NCI-H2029 (cell line): ENCODE data around the gene ST3GAL4.
"Not testable (repeated sequence)": the region's sequence is repeated elsewhere in the genome, so short reads cannot be mapped to it uniquely, and the experiment has no call there.

Source experiments
- DNase-seq: peaks from one replicate; lab custom pipeline; 2025; lab: John Stamatoyannopoulos, UW

Gene ST3GAL4

GRCh38 chr11:126387857-126388256 lies 32.4 kb downstream of the ST3GAL4 start:
- no peak for DNase-seq

- peak; percentile 15 for DNase-seq
Observed at GRCh38 chr11:126390272-126390867, 34.9 kb downstream of the ST3GAL4 start.

DNA sequence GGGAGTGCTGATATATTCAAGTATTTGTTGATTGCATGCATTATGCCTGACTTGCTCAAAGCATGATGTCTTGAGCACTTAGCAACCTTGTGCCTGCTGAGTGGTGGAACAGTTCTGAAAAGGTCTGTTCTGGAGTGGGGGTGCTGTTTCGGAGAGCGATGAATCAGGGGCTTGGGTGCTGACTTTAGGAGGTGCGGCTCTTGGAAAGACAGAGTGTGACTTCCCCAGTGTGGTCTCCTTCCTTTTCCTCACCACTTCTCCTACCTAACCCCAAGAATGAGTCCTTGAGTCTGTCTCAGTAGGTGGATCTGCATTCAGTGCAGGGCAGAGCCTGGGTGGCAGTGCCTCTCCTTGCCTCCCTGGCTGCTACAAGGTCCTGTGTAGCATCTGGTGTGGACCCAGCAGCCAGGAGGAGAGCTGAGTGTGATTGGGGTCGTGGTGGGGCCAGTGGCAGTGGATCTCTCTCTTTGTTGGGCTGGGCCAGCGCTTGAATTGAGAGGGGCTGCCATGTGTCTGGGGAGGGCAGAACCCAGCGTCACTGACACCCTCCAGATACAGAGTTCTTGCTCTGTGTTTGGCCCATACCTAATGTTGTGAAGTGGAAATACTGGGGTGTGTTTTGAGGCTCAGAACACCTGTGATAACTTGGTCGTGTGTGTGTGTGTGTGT lies 35.9 kb downstream of the ST3GAL4 start:
- no peak for DNase-seq

GRCh38 chr11:126391970-126392632 lies 36.6 kb downstream of the ST3GAL4 start:
- DNase-seq = no peak

DNA sequence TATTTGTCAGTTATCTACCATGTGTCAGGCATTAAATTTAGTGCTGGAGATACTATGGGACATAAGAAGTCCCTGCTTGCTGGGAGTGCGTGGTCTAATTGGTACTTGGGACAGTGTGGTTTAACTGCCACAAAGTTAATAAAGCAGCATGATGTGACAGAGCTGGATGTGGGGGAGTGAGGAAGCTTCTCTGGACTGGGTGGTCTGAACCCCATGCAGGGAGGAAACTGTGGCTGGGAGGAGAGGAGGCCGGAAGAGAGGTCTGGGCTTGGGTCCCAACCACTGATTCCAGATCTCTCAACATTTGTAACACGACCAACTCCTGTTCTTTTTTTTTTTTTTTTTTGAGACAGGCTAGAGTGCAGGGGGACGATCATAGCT lies 37.1 kb downstream of the ST3GAL4 start:
- no peak for DNase-seq

DNA sequence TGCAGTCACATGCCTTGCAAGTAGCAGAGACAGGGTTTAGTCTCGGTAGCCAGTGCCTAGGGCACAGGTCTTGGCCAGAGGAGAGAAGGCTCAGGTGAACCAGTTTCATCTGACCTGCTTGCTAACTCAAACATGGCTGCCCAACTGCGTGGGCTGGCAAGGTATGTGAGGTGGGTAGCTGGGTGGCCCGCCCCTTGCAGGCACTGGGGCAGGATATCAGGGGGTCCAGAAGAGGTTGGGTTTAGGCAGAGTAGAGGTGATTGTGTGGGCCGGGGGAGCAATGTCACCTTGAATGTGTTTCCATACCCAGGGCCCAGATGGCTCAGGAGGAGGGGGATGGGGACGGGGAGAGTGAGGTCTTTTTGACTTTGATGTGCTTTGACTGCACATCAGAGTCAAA lies 37.7 kb downstream of the ST3GAL4 start:
- no peak for DNase-seq

- DNase-seq = no peak
Observed at GRCh38 chr11:126394036-126394435, 38.5 kb downstream of the ST3GAL4 start.

DNA sequence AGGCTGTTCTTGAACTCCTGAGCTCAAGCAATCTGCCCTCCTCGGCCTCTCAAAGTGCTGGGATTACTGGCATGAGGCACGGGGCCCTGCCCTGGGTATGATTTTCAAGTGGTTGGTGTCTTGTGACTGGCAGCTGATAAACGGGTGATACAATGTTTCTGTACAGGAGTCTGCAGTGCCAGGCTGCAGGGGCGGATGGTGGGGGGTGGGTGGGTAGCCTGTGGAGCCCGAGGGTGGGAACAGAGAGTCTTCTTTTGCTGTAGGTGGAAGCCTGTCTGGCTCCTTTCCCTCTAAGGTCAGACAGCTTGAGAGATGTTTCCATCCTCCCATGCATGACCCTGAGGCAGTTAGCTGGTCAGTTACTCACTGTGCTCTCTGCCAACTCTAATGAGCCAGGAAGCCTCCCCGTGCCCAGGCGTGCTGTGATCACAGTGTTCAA lies 39.2 kb downstream of the ST3GAL4 start:
- not testable (repeated sequence) for DNase-seq

- not testable (repeated sequence) for DNase-seq
Observed at GRCh38 chr11:126395784-126396183, 40.3 kb downstream of the ST3GAL4 start.

- not testable (repeated sequence) for DNase-seq
Observed at GRCh38 chr11:126396266-126396665, 40.8 kb downstream of the ST3GAL4 start.

- DNase-seq = no peak
Observed at GRCh38 chr11:126396965-126397364, 41.5 kb downstream of the ST3GAL4 start.

GRCh38 chr11:126398296-126398695 lies 42.8 kb downstream of the ST3GAL4 start:
- no peak for DNase-seq

DNA sequence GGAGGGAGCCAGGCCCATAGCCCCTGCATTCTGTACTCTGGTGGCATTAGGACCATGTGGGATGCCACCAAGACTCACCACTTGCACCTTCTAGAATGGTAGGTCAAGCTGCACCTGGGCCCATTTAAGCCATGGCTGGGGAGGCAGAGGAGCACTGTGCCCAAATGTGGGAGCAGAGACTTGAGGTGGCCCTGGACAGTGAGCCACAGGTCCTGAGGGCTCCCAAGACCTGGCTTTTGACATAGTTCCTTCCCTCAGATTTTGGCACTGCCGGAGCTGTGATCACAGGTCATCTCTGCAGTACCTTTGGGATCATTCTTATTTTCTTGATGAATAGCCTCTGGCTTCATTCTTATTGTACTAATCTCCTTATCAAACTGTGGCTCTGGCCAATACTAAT lies 43.2 kb downstream of the ST3GAL4 start:
- DNase-seq = no peak

DNA sequence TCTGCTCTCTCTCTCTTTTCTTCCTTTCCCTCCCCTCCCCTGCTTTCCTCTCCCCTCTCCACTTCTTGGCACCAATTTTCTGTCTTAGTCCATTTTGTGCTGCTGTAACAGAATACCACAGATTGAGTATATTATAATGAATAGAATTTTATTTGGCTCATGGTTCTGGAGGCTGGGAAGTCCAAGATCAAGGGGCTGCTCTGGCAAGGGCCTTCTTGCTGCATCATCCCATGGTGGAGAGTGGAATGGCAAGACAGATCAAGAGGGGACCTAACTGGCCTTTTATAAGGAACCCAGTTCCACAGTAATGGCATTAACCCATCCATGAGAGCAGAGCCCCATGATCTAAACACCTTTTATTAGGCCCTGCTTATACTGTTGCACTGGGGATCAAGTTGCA lies 44.5 kb downstream of the ST3GAL4 start:
- no peak for DNase-seq

GRCh38 chr11:126400479-126400878 lies 45.0 kb downstream of the ST3GAL4 start:
- DNase-seq = no peak

- DNase-seq = no peak
Observed at GRCh38 chr11:126403022-126403581, 47.6 kb downstream of the ST3GAL4 start.

DNA sequence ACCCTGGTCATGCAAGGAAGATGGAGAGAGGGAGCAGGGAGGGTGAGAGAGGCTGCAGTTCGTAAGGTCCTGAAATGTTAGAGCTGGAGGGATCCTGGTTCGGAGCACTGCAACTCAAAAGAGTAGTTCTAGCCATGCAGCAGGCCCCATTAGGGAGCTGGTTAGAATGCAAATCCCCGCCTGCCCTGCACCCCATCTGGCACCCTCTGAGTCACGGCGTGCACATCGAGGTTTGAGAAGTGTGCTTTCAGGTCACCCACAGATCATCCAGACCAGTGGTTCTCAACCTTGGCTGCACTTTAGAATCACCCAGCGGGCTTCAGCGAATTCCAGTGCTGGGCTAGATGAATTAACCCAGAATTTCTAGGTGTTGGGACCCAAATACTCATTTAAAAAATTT lies 48.2 kb downstream of the ST3GAL4 start:
- DNase-seq = no peak

GRCh38 chr11:126404367-126404766 lies 48.9 kb downstream of the ST3GAL4 start:
- DNase-seq = no peak

DNA sequence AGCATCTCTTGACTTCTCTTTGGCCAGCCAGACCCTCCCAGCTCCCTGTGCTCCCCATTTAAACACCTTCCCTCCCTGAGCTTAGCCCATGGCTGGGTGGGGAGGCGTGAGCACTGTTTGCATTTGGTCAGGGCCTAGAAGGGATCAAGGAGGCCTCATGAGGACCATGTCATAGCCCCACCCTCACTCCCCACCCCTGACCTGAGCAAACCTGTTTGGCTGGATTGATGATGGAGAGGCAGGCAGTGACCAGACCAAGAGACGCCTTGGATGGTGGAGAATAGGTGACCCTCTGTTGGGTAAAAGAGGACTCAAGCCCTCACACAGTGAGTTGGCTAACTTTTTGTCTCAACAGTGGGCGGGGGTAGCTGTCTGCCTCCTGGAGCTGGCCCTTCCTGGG lies 49.9 kb downstream of the ST3GAL4 start:
- no peak for DNase-seq

DNA sequence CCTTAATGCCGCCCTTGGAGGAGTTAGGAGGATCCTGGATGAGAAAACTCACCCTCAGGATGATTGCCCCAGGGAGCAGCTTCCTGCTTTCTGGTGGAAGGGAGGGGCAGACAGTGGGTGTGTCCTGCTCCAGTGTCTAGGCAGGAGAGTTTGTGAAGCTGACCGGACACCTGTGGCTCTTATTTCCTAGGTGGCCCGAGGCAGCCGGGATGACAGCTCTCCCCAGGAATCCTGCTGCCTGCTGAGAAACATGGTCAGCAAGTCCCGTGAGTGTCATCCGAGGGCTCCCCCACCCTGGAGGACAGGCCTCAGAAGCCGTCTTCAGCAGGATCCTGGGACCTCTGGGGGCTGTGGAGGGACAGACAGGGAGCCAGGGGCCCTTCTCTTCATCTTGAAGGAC lies 50.4 kb downstream of the ST3GAL4 start:
- DNase-seq = no peak

DNA sequence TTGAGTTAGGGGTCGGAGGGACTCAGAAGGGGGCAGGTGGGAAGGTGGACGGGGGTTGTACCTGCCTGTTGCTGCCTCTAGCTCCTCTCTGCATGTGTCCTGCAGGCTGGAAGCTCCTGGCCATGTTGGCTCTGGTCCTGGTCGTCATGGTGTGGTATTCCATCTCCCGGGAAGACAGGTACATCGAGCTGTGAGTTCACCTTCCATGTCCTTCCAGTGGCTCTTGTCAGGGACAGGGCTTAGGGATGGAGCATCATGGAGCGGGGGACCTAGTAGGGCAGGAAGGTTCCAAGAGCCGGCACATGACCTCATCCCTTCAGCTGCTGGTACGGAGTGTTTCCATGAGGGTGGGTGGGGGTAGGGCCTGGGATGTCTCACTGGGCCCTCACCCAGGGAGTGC lies 50.9 kb downstream of the ST3GAL4 start:
- DNase-seq = no peak

GRCh38 chr11:126407101-126407521 lies 51.6 kb downstream of the ST3GAL4 start:
- no peak for DNase-seq

DNA sequence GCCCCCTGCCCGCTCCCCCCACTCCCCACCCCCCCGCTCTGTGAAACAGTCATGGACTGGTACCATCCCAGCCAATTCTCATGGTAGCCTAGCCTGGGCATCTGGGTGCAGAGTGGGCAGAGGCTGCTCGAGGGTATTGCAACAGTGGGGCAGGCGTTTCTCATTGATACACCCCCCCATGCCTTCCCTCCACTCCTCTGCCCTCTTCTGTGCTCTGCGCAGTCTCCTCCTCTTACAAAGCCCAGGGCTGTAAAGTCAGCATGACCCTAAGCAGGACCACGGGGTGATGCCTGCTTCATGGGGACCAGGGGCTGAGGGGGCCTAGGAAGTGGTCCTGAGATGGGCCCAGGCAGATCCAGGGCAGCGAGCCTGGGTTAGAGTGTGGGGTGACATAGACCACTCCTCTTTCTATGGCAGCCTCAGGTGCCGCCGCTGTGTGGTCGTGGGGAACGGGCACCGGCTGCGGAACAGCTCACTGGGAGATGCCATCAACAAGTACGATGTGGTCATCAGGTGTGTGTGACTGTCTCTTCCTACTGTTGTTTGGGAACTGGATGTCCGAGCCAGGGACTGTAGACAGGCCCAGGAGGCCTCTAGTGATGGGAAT lies 52.3 kb downstream of the ST3GAL4 start:
- DNase-seq = no peak
